ENCODE measurements around the gene ARAP1.

DNA sequence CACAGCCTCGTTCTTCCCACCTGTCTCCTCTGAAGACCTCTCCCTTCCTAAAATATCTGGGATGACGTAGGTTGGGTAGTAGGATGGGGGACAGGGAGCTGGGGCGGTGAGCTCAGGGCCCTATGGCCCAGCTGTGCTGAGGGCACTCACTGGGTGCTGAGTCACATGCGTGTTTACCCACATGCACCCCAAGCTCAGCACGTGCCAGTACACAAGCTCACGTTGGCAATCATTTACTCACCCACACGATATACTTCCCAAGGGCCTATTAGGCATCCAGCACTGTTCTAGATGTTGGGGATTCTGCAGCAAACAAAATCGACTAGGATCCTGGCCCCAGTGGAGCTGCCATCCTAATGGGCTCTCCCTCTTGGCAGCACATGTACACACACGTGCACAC is 28.7 kb downstream of the ARAP1 start:
- no peak for TF ChIP-seq POLR2A (IDR thresholded peaks at IDR 0.05)
- TF ChIP-seq, protein P1, sequence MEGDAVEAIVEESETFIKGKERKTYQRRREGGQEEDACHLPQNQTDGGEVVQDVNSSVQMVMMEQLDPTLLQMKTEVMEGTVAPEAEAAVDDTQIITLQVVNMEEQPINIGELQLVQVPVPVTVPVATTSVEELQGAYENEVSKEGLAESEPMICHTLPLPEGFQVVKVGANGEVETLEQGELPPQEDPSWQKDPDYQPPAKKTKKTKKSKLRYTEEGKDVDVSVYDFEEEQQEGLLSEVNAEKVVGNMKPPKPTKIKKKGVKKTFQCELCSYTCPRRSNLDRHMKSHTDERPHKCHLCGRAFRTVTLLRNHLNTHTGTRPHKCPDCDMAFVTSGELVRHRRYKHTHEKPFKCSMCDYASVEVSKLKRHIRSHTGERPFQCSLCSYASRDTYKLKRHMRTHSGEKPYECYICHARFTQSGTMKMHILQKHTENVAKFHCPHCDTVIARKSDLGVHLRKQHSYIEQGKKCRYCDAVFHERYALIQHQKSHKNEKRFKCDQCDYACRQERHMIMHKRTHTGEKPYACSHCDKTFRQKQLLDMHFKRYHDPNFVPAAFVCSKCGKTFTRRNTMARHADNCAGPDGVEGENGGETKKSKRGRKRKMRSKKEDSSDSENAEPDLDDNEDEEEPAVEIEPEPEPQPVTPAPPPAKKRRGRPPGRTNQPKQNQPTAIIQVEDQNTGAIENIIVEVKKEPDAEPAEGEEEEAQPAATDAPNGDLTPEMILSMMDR (IDR thresholded peaks at IDR 0.05), result no peak
- TF ChIP-seq POLR2AphosphoS5 (IDR thresholded peaks at IDR 0.05), result no peak
